K562 (cell line): ENCODE data around the gene AP2A2. TPM values are rescaled to one million over a fixed set of nuclear protein-coding genes. Genes with fewer than 3 reads are reported as not detected.

Experiments used
- MGA ChIP-seq: fragments of 450-650 bp; IDR thresholded peaks from 2 replicates; pipeline ENCODE4 v1.6.1; 2016; ENCODE audit warnings: mild to moderate bottlenecking, moderate library complexity
- MIER1 ChIP-seq: fragments of 450-650 bp; IDR thresholded peaks from 2 replicates; pipeline ENCODE4 v1.6.1; 2016; ENCODE audit warnings: antibody characterized with exemption, mild to moderate bottlenecking, low read depth
- NR2C2 ChIP-seq, 2 experiments: fragments of 200-800 bp in 1 of 2; sonication (Bioruptor generic) in 1 of 2; sonication (generic) in 1 of 2; formaldehyde crosslinking in 1 of 2; IDR thresholded peaks; 2 replicates each; pipeline versions ENCODE4 v1.6.1 to v1.8.0; 2016 to 2022; ENCODE audit warnings: mild to moderate bottlenecking in 1 of 2, missing compliant biosample characterization in 1 of 2, missing genetic modification characterization in 1 of 2, missing genetic modification reagents in 1 of 2
- RBBP5 ChIP-seq: fragments of 200-600 bp; sonication (generic); IDR thresholded peaks from 2 replicates; pipeline ENCODE4 v1.6.1; 2012; ENCODE audit warnings: borderline replicate concordance, mild to moderate bottlenecking, low read length, control low read depth, inconsistent platforms; ENCODE audit not compliant: insufficient read depth, poor library complexity, severe bottlenecking
- ZNF318 ChIP-seq, 2 experiments: fragments of 450-650 bp; IDR thresholded peaks; 2 replicates each; pipeline ENCODE4 v1.6.1; 2016; ENCODE audit warnings: mild to moderate bottlenecking in 2 of 2, borderline replicate concordance in 1 of 2, low read depth in 1 of 2, moderate library complexity in 1 of 2
- polyA plus RNA-seq, 8 experiments: library from polyadenylated mRNA; depleted of rRNA in 4 of 8; stranded (reverse) in 5 of 8; unstranded in 3 of 8; fragments of >200 nt; fragmentation: Nextera tagmentation in 2 of 8; fragmentation: Illumina TruSeq in 1 of 8; extraction: Ambion mirVana in 2 of 8; extraction: Trizol in 1 of 8; gene quantifications; 2 replicates each; pipeline versions ENCODE4 v1.2.1 to v1.2.3, GENCODE V29; 2011 to 2014; ENCODE audit warnings: inconsistent platforms in 1 of 8, missing spikeins in 1 of 8
- total RNA-seq, 7 experiments: library from RNA; depleted of rRNA in 6 of 7; stranded (reverse); fragments of >200 nt in 6 of 7; fragmentation: Illumina TruSeq in 2 of 7; extraction: Trizol in 2 of 7; gene quantifications; 2 replicates each; pipeline versions ENCODE4 v1.2.1 to v1.2.3, GENCODE V29; 2011 to 2021; ENCODE audit warnings: low replicate concordance in 1 of 7

The AP2A2 gene
- total and polyA plus RNA-seq, 9 of the 15 experiments (the other 6 are each of a cell fraction or from before 2014, with no cell fraction given), result 0.69 to 41.7 (median 15.2) TPM

GRCh38 chr11:1050581-1051355, 125.1 kb downstream of the AP2A2 start (continued):
- no peak for TF ChIP-seq MGA
- TF ChIP-seq MIER1, result no peak
- TF ChIP-seq NR2C2 (CRISPR knock-in tag; IDR thresholded peaks at IDR 0.05), result no peak
- TF ChIP-seq NR2C2 (tag; IDR thresholded peaks at IDR 0.05), result no peak
- TF ChIP-seq RBBP5, result no peak
- TF ChIP-seq ZNF318 (IDR thresholded peaks at IDR 0.05; ENCODE audit: borderline replicate concordance in 1 of 2, low read depth in 1 of 2), result no peak
